OCI-LY1 (cell line): ENCODE measurements around the gene OR10X1.

Source experiments
- H2AFZ ChIP-seq: fragments of 200-600 bp; sonication (generic), shearing (Covaris generic); 2 replicates; pipeline ENCODE4 v1.6.0; 2014; ENCODE audit warnings: antibody characterized with exemption, mild to moderate bottlenecking, low read length
- H3F3A ChIP-seq: fragments of 200-600 bp; sonication (generic), shearing (Covaris generic); 2 replicates; pipeline ENCODE4 v1.6.0; 2014; ENCODE audit warnings: mild to moderate bottlenecking, antibody characterized with exemption, low read length, moderate library complexity; ENCODE audit not compliant: insufficient read depth
- H3K27ac ChIP-seq: fragments of 200-600 bp; sonication (generic); 2 replicates; pipeline ENCODE4 v1.5.1; 2014; ENCODE audit warnings: low read length, mixed run types, mild to moderate bottlenecking, low read depth; ENCODE audit not compliant: poor library complexity, severe bottlenecking
- H3K27me3 ChIP-seq: fragments of 200-600 bp; sonication (generic); 2 replicates; pipeline ENCODE4 v1.6.0; 2014; ENCODE audit warnings: antibody characterized with exemption, mild to moderate bottlenecking, low read length, moderate library complexity; ENCODE audit not compliant: insufficient read depth
- H3K36me3 ChIP-seq: fragments of 200-600 bp; sonication (generic); 2 replicates; pipeline ENCODE4 v1.6.1; 2014; ENCODE audit warnings: mild to moderate bottlenecking, antibody characterized with exemption, low read length, moderate library complexity, mixed read lengths; ENCODE audit not compliant: insufficient read depth
- H3K4me1 ChIP-seq: fragments of 200-600 bp; sonication (generic); 2 replicates; pipeline ENCODE4 v1.5.1; 2014; ENCODE audit warnings: mild to moderate bottlenecking, low read length, moderate library complexity; ENCODE audit not compliant: insufficient read depth, severe bottlenecking
- H3K4me2 ChIP-seq: fragments of 200-600 bp; sonication (generic), shearing (Covaris generic); 2 replicates; pipeline ENCODE4 v1.6.1; 2014; ENCODE audit warnings: low read length
- H3K4me3 ChIP-seq: fragments of 200-600 bp; sonication (generic); 2 replicates; pipeline ENCODE4 v1.5.1; 2014; ENCODE audit warnings: low read length, low read depth, mild to moderate bottlenecking, mixed read lengths; ENCODE audit not compliant: poor library complexity, severe bottlenecking
- H3K79me2 ChIP-seq: fragments of 200-600 bp; shearing (Covaris generic); 2 replicates; pipeline ENCODE4 v1.6.1; 2016; ENCODE audit warnings: mixed run types, low read length, mixed read lengths; ENCODE audit not compliant: insufficient read depth
- H3K9ac ChIP-seq: fragments of 200-600 bp; sonication (generic), shearing (Covaris generic); 2 replicates; pipeline ENCODE4 v1.6.1; 2014; ENCODE audit warnings: mild to moderate bottlenecking, low read length, mixed read lengths
- H3K9me2 ChIP-seq: fragments of 200-600 bp; sonication (generic), shearing (Covaris generic); 2 replicates; pipeline ENCODE4 v1.6.1; 2014; ENCODE audit warnings: low read depth, mild to moderate bottlenecking, low read length, mixed read lengths
- H3K9me3 ChIP-seq: fragments of 200-600 bp; shearing (Covaris generic); 2 replicates; pipeline ENCODE4 v1.6.1; 2014; ENCODE audit warnings: low read length, mixed read lengths
- H4K20me1 ChIP-seq: fragments of 200-600 bp; sonication (generic), shearing (Covaris generic); 2 replicates; pipeline ENCODE4 v1.6.0; 2016; ENCODE audit warnings: mild to moderate bottlenecking, low read length; ENCODE audit not compliant: insufficient read depth
- CTCF ChIP-seq: fragments of 200-600 bp; sonication (generic), shearing (Covaris generic); IDR thresholded peaks from 2 replicates; pipeline ENCODE4 v1.5.1; 2017; ENCODE audit warnings: mild to moderate bottlenecking, antibody characterized with exemption, low read length, moderate library complexity, mixed read lengths
- EZH2 ChIP-seq: fragments of 200-600 bp; sonication (generic), shearing (Covaris generic); IDR thresholded peaks from 2 replicates; pipeline ENCODE4 v1.8.0; 2017; ENCODE audit warnings: borderline replicate concordance, mixed run types, mild to moderate bottlenecking, antibody characterized with exemption, low read length, moderate library complexity, mixed read lengths

OR10X1 gene

GRCh38 chr1:158547533-158547932 is 32.2 kb downstream of the OR10X1 start:
- H3K27ac ChIP-seq, result no peak overlapping the region
- no peak overlapping the region for H3K9ac ChIP-seq
- H3K9me3 ChIP-seq, result no peaks in the 10 kb centered on the region
- H3F3A ChIP-seq, result no peaks in the 10 kb centered on the region
- no peaks in the 10 kb centered on the region for H3K79me2 ChIP-seq
- TF ChIP-seq EZH2 (no peak), CTCF (no peak)
- H3K4me2 ChIP-seq, result no peak overlapping the region
- no peaks in the 10 kb centered on the region for H3K27me3 ChIP-seq
- H4K20me1 ChIP-seq, result no peaks in the 10 kb centered on the region
- H3K9me2 ChIP-seq, result no peaks in the 10 kb centered on the region
- no peak overlapping the region for H2AFZ ChIP-seq
- H3K4me3 ChIP-seq, result no peak overlapping the region
- no peaks in the 10 kb centered on the region for H3K4me1 ChIP-seq
- H3K36me3 ChIP-seq, result no peaks in the 10 kb centered on the region

GRCh38 chr1:158537609-158538008 is 42.1 kb downstream of the OR10X1 start:
- Histone ChIP-seq H4K20me1 (no peaks in the 10 kb centered on the region), H3K4me1 (no peaks in the 10 kb centered on the region), H3K79me2 (no peaks in the 10 kb centered on the region), H3F3A (no peaks in the 10 kb centered on the region), H3K36me3 (no peaks in the 10 kb centered on the region), H3K9me2 (no peaks in the 10 kb centered on the region), H3K27ac (no peak overlapping the region), H3K4me2 (no peak overlapping the region), H3K27me3 (no peaks in the 10 kb centered on the region), H2AFZ (no peak overlapping the region), H3K9ac (no peak overlapping the region), H3K9me3 (no peaks in the 10 kb centered on the region), H3K4me3 (no peak overlapping the region)
- TF ChIP-seq EZH2, result no peak
- no peak for TF ChIP-seq CTCF

GRCh38 chr1:158534496-158534895 is 45.2 kb downstream of the OR10X1 start:
- no peak overlapping the region for H2AFZ ChIP-seq
- TF ChIP-seq CTCF (no peak), EZH2 (no peak)
- no peaks in the 10 kb centered on the region for H3K9me2 ChIP-seq
- no peaks in the 10 kb centered on the region for H3K4me1 ChIP-seq
- no peak overlapping the region for H3K9ac ChIP-seq
- H4K20me1 ChIP-seq, result no peaks in the 10 kb centered on the region
- H3K36me3 ChIP-seq, result no peaks in the 10 kb centered on the region
- H3K27me3 ChIP-seq, result no peaks in the 10 kb centered on the region
- no peaks in the 10 kb centered on the region for H3K79me2 ChIP-seq
- H3F3A ChIP-seq, result no peaks in the 10 kb centered on the region
- H3K4me3 ChIP-seq, result no peak overlapping the region
- H3K9me3 ChIP-seq, result no peaks in the 10 kb centered on the region
- H3K27ac ChIP-seq, result no peak overlapping the region
- no peak overlapping the region for H3K4me2 ChIP-seq
